Measurements from ENCODE around the gene IQGAP1.

IQGAP1 gene

GRCh38 chr15:90389513-90389912 lies 1.5 kb downstream of the IQGAP1 start:
- DNase-seq (ENCODE audit: insufficient read length, low spot score) (no peak), FAIRE-seq (no peak)

DNA sequence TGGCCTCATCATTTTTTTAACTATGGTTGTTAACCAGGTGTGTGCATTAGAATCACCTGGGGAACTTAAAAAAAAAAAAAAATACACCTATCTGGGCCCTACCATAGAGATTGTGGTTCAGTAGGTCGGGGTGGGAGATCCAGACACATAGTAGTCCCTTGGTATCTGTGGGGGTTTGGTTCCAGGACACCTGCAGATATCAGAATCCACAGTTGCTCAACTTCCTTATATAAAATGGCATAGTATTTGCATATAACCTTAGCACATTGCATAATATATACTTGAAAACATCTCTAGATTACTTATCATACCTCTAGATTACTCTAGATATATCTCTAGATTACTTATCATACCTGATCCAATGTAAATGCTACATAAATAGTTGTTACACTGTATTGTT lies 5.0 kb downstream of the IQGAP1 start:
- DNase-seq (ENCODE audit: insufficient read length, low spot score) (no peak), FAIRE-seq (no peak)
- TF ChIP-seq POU2F2 (IDR thresholded peaks at IDR 0.05; ENCODE audit: low read depth, low read length) (no peak), TAF1 (IDR thresholded peaks at IDR 0.05; ENCODE audit: low read depth, low read length) (no peak), SPI1 (IDR thresholded peaks at IDR 0.05; ENCODE audit: low read depth, low read length) (no peak), POLR2AphosphoS5 (IDR thresholded peaks at IDR 0.05; ENCODE audit: low read depth, low read length) (no peak), POLR2A (IDR thresholded peaks at IDR 0.05; ENCODE audit: low read depth, low read length) (no peak), PAX5 (IDR thresholded peaks at IDR 0.05; ENCODE audit: insufficient read depth, low read length, severe bottlenecking) (no peak)

More at GRCh38 chr15:90389513-90389912, 1.5 kb downstream of the IQGAP1 start:
- TF ChIP-seq PAX5 (IDR thresholded peaks at IDR 0.05; ENCODE audit: insufficient read depth, low read length, severe bottlenecking): no peak
- no peak for TF ChIP-seq POLR2A (IDR thresholded peaks at IDR 0.05; ENCODE audit: low read depth, low read length)
- TF ChIP-seq POU2F2 (IDR thresholded peaks at IDR 0.05; ENCODE audit: low read depth, low read length): no peak
- TF ChIP-seq SPI1 (IDR thresholded peaks at IDR 0.05; ENCODE audit: low read depth, low read length): no peak
- no peak for TF ChIP-seq TAF1 (IDR thresholded peaks at IDR 0.05; ENCODE audit: low read depth, low read length)
- no peak for TF ChIP-seq POLR2AphosphoS5 (IDR thresholded peaks at IDR 0.05; ENCODE audit: low read depth, low read length)

- FAIRE-seq (no peak), DNase-seq (ENCODE audit: insufficient read length, low spot score) (no peak)
- TF ChIP-seq TAF1 (IDR thresholded peaks at IDR 0.05; ENCODE audit: low read depth, low read length): no peak
- no peak for TF ChIP-seq POLR2A (IDR thresholded peaks at IDR 0.05; ENCODE audit: low read depth, low read length)
- TF ChIP-seq SPI1 (IDR thresholded peaks at IDR 0.05; ENCODE audit: low read depth, low read length): no peak
- TF ChIP-seq POU2F2 (IDR thresholded peaks at IDR 0.05; ENCODE audit: low read depth, low read length): no peak
- TF ChIP-seq PAX5 (IDR thresholded peaks at IDR 0.05; ENCODE audit: insufficient read depth, low read length, severe bottlenecking): no peak
These were observed 6.0 kb downstream of the IQGAP1 start for GRCh38 chr15:90394074-90394473.

- DNase-seq (ENCODE audit: insufficient read length, low spot score): no peak
- TF ChIP-seq SPI1 (IDR thresholded peaks at IDR 0.05; ENCODE audit: low read depth, low read length) (no peak), TAF1 (IDR thresholded peaks at IDR 0.05; ENCODE audit: low read depth, low read length) (no peak), POLR2A (IDR thresholded peaks at IDR 0.05; ENCODE audit: low read depth, low read length) (no peak), POU2F2 (IDR thresholded peaks at IDR 0.05; ENCODE audit: low read depth, low read length) (no peak)
- no peak for FAIRE-seq
These were observed 6.9 kb downstream of the IQGAP1 start for GRCh38 chr15:90394748-90395442.

GRCh38 chr15:90396321-90396720 lies 8.3 kb downstream of the IQGAP1 start:
- no peak for DNase-seq (ENCODE audit: insufficient read length, low spot score)
- no peak for FAIRE-seq
- TF ChIP-seq POU2F2 (IDR thresholded peaks at IDR 0.05; ENCODE audit: low read depth, low read length): no peak
- no peak for TF ChIP-seq POLR2AphosphoS5 (IDR thresholded peaks at IDR 0.05; ENCODE audit: low read depth, low read length)
- TF ChIP-seq POLR2A (IDR thresholded peaks at IDR 0.05; ENCODE audit: low read depth, low read length): no peak
- TF ChIP-seq PAX5 (IDR thresholded peaks at IDR 0.05; ENCODE audit: insufficient read depth, low read length, severe bottlenecking): no peak
- TF ChIP-seq SPI1 (IDR thresholded peaks at IDR 0.05; ENCODE audit: low read depth, low read length): no peak
- TF ChIP-seq TAF1 (IDR thresholded peaks at IDR 0.05; ENCODE audit: low read depth, low read length): no peak

DNA sequence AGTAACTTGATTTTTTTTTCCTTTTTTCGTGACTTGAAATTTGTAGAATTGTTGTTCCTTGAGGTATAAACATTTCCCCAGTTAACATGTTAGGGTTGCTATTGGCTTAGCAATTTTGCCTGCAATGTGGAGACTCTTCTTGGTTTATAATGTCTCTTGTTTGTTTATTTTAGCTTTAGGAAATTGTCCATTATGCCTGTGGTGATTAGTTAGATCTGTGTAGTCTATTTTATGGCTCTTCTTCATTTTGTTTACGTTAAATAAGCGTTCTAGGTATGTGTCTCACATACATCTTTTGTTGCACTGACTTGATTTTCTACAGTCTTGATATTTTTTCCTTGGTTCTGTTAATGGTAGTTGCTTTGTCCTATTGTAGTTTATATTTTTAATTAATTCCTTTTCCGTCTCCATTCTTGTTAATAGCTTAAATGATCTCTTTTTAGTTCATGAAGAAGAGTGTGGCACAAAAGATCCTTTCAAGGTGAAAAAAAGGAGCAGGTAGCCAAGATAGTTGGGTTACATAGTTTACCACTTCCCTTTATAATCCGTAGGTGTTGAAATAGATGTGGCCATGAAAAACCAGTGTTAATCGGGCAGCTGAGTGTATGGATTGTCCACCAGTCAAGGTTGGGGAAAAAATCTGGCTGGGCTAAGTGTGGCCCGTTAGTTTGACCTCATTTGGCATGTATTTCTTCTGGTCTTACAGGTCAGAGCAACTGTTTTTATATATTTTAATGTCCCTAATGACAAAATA lies 12.1 kb downstream of the IQGAP1 start:
- DNase-seq (ENCODE audit: insufficient read length, low spot score): no peak
- peak; percentile 17; the same call in 1 of the 2 replicates for TF ChIP-seq SPI1 (IDR thresholded peaks at IDR 0.05; ENCODE audit: low read depth, low read length)
- no peak for TF ChIP-seq POLR2A (IDR thresholded peaks at IDR 0.05; ENCODE audit: low read depth, low read length)

GRCh38 chr15:90400759-90401314 lies 12.8 kb downstream of the IQGAP1 start:
- peak; percentile 89 for FAIRE-seq
- peak; percentile 19; the same call in 1 of the 2 replicates for TF ChIP-seq SPI1 (IDR thresholded peaks at IDR 0.05; ENCODE audit: low read depth, low read length)
- peak; percentile 34; the same call in 1 of the 2 replicates for TF ChIP-seq TAF1 (IDR thresholded peaks at IDR 0.05; ENCODE audit: low read depth, low read length)
- 0 out of 2 replicates have a peak, but pooled peaks have one; percentile 12 for TF ChIP-seq POLR2A (IDR thresholded peaks at IDR 0.05; ENCODE audit: low read depth, low read length)
- TF ChIP-seq POLR2AphosphoS5 (IDR thresholded peaks at IDR 0.05; ENCODE audit: low read depth, low read length): no peak
- peak; percentile 57 for DNase-seq (ENCODE audit: insufficient read length, low spot score)

More for the DNA sequence above, 12.1 kb downstream of the IQGAP1 start:
- peak; percentile 38 for FAIRE-seq

GRCh38 chr15:90401495-90401894 lies 13.5 kb downstream of the IQGAP1 start:
- FAIRE-seq (no peak), DNase-seq (ENCODE audit: insufficient read length, low spot score) (no peak)
- TF ChIP-seq PAX5 (IDR thresholded peaks at IDR 0.05; ENCODE audit: insufficient read depth, low read length, severe bottlenecking) (no peak), POLR2A (IDR thresholded peaks at IDR 0.05; ENCODE audit: low read depth, low read length) (no peak)

DNA sequence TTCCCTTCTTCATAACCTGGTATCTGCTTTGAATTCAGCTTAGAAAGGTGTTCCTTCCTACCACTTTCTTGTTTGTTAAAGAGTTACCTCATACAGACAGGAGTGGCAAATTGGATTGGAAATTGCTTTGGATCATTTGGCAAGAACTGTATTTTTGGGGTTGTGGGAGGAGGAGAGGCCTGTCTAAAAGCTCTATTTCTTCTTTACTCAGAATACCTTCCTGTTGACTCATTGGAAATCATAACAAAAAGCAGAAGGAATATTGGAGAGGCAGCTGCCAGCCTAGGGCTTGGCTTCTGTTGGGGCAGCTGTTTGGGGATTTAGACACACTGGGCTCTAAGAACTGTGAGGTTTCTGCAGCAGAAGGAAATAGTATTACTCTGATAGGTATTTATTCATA lies 14.2 kb downstream of the IQGAP1 start:
- DNase-seq (ENCODE audit: insufficient read length, low spot score) (no peak), FAIRE-seq (no peak)
- TF ChIP-seq POLR2AphosphoS5 (IDR thresholded peaks at IDR 0.05; ENCODE audit: low read depth, low read length) (no peak), POU2F2 (IDR thresholded peaks at IDR 0.05; ENCODE audit: low read depth, low read length) (no peak), PAX5 (IDR thresholded peaks at IDR 0.05; ENCODE audit: insufficient read depth, low read length, severe bottlenecking) (no peak), POLR2A (IDR thresholded peaks at IDR 0.05; ENCODE audit: low read depth, low read length) (no peak), SPI1 (IDR thresholded peaks at IDR 0.05; ENCODE audit: low read depth, low read length) (no peak), TAF1 (IDR thresholded peaks at IDR 0.05; ENCODE audit: low read depth, low read length) (no peak)

Data from GM12891 (cell line).